ENCODE results near the gene ANXA2R.
A peak's percentile ranks its signal among the peaks of the same experiment; 100 is the strongest.
"Not testable (repeated sequence)": the region's sequence is repeated elsewhere in the genome, so short reads cannot be mapped to it uniquely, and the experiment has no call there.

Gene ANXA2R

GRCh38 chr5:43061352-43062075 lies 21.4 kb upstream of the ANXA2R start:
- FAIRE-seq: no peak

GRCh38 chr5:43060020-43060419 lies 19.9 kb upstream of the ANXA2R start:
- FAIRE-seq: not testable (repeated sequence)

More at GRCh38 chr5:43061352-43062075, 21.4 kb upstream of the ANXA2R start:
- DNase-seq (ENCODE audit: insufficient read length, low spot score): no peak

GRCh38 chr5:43055098-43055497 lies 15.0 kb upstream of the ANXA2R start:
- not testable (repeated sequence) for DNase-seq (ENCODE audit: insufficient read length, low spot score); FAIRE-seq

More at GRCh38 chr5:43060020-43060419, 19.9 kb upstream of the ANXA2R start:
- not testable (repeated sequence) for DNase-seq (ENCODE audit: insufficient read length, low spot score)

GRCh38 chr5:43051684-43052083 lies 11.6 kb upstream of the ANXA2R start:
- no peak for DNase-seq (ENCODE audit: insufficient read length, low spot score)
- no peak for FAIRE-seq

GRCh38 chr5:43050384-43050783 lies 10.3 kb upstream of the ANXA2R start:
- no peak for DNase-seq (ENCODE audit: insufficient read length, low spot score)
- no peak for FAIRE-seq

- no peak for FAIRE-seq
- no peak for DNase-seq (ENCODE audit: insufficient read length, low spot score)
Measured at GRCh38 chr5:43049236-43049635, 9.1 kb upstream of the ANXA2R start.

- DNase-seq (ENCODE audit: insufficient read length, low spot score) (no peak), FAIRE-seq (no peak)
Measured at GRCh38 chr5:43046474-43046873, 6.4 kb upstream of the ANXA2R start.

GRCh38 chr5:43045236-43045635 lies 5.1 kb upstream of the ANXA2R start:
- no peak for FAIRE-seq
- no peak for DNase-seq (ENCODE audit: insufficient read length, low spot score)

GRCh38 chr5:43044181-43044914 lies 4.2 kb upstream of the ANXA2R start:
- FAIRE-seq: no peak

GRCh38 chr5:43043400-43043756 lies 3.3 kb upstream of the ANXA2R start:
- DNase-seq (ENCODE audit: insufficient read length, low spot score) (no peak), FAIRE-seq (no peak)

More at GRCh38 chr5:43044181-43044914, 4.2 kb upstream of the ANXA2R start:
- no peak for DNase-seq (ENCODE audit: insufficient read length, low spot score)

- FAIRE-seq (peak; percentile 62), DNase-seq (ENCODE audit: insufficient read length, low spot score) (no peak)
Measured at GRCh38 chr5:43042626-43043399, 2.7 kb upstream of the ANXA2R start.

GRCh38 chr5:43042176-43042625 lies 2.1 kb upstream of the ANXA2R start:
- FAIRE-seq (peak; percentile 48), DNase-seq (ENCODE audit: insufficient read length, low spot score) (no peak)

GRCh38 chr5:43041669-43042175 lies 1.6 kb upstream of the ANXA2R start:
- FAIRE-seq: no peak
- DNase-seq (ENCODE audit: insufficient read length, low spot score): no peak

GRCh38 chr5:43041110-43041668 lies 1.1 kb upstream of the ANXA2R start:
- DNase-seq (ENCODE audit: insufficient read length, low spot score): no peak
- no peak for FAIRE-seq

GRCh38 chr5:43039471-43040286 lies 440 bp downstream of the ANXA2R start:
- FAIRE-seq (no peak), DNase-seq (ENCODE audit: insufficient read length, low spot score) (no peak)

- FAIRE-seq (no peak), DNase-seq (ENCODE audit: insufficient read length, low spot score) (no peak)
Measured at GRCh38 chr5:43039152-43039470, 1.0 kb downstream of the ANXA2R start.

GRCh38 chr5:43038496-43038989 lies 1.6 kb downstream of the ANXA2R start:
- DNase-seq (ENCODE audit: insufficient read length, low spot score) (no peak), FAIRE-seq (no peak)

- FAIRE-seq (no peak), DNase-seq (ENCODE audit: insufficient read length, low spot score) (no peak)
Measured at GRCh38 chr5:43037636-43038495, 2.3 kb downstream of the ANXA2R start.

Measured in HTR-8/SVneo (cell line).